GM12878 (cell line): Measurements from ENCODE around the gene ARGLU1. TPM values are rescaled to one million over a fixed set of nuclear protein-coding genes. Genes with fewer than 3 reads are reported as not detected.

Experiments
- ATAC-seq: fragments of 200-7000 bp; cut with Tn5 transposase; 3 replicates; pipeline ENCODE4 v1.9.1; 2020; ENCODE audit warnings: mild to moderate bottlenecking, moderate library complexity
- BruUV-seq: library from RNA; stranded (reverse); fragments of 400-500 nt; replicated peaks from 2 replicates; lab custom pipeline; 2021; lab: Mats Ljungman, UMichigan
- CTCF ChIA-PET: fragments of 300-600 bp; sonication (Branson Sonifier 250); formaldehyde crosslinking; extraction: SDS; loops from one replicate; lab custom pipeline; 2021; ENCODE audit warnings: inconsistent platforms; lab: Yijun Ruan, JAX
- POLR2A ChIA-PET: fragments of 350-600 bp; formaldehyde crosslinking; extraction: SDS; loops from one replicate; lab custom pipeline; 2021; ENCODE audit warnings: inconsistent platforms; lab: Charles Lee
- RAD21 ChIA-PET: fragments of 300-600 bp; sonication (Branson Sonifier 250); formaldehyde crosslinking; loops from one replicate; lab custom pipeline; 2023; ENCODE audit warnings: antibody characterized with exemption; ENCODE audit not compliant: unreplicated experiment; lab: Charles Lee
- SMC1A ChIA-PET: fragments of 300-600 bp; sonication (Branson Sonifier 250); formaldehyde crosslinking; loops from one replicate; lab custom pipeline; 2023; ENCODE audit not compliant: unreplicated experiment, uncharacterized antibody; lab: Charles Lee
- DNase-seq: peaks from one replicate; pipeline ENCODE4 v3.0.0-alpha.2; 2011; ENCODE audit warnings: low read depth, low spot score
- FAIRE-seq: peaks from 3 replicates; lab custom pipeline; 2011; peaks lifted over from hg19 to GRCh38; lab: Jason Lieb, UNC
- H2AFZ ChIP-seq: 2 replicates; pipeline ENCODE4 v1.6.0; 2011; ENCODE audit warnings: low read depth, low read length, control low read depth; ENCODE audit not compliant: control insufficient read depth
- H3K27ac ChIP-seq: 2 replicates; pipeline ENCODE4 v1.5.1; 2011; ENCODE audit warnings: control low read depth; ENCODE audit not compliant: control insufficient read depth, insufficient read depth
- H3K27me3 ChIP-seq, 2 experiments: replicated peaks in 1 of 2; 2 replicates each; pipeline versions ENCODE4 v1.6.0 to v1.6.1; 2011; ENCODE audit warnings: low read length in 1 of 2; ENCODE audit not compliant: control insufficient read depth in 2 of 2, insufficient read depth in 2 of 2
- H3K36me3 ChIP-seq, 2 experiments: 2 replicates each; pipeline ENCODE4 v1.5.1; 2011; ENCODE audit warnings: low read length in 1 of 2; ENCODE audit not compliant: control insufficient read depth in 2 of 2, insufficient read depth in 2 of 2
- H3K4me1 ChIP-seq: 2 replicates; pipeline ENCODE4 v1.6.1; 2011; ENCODE audit warnings: mild to moderate bottlenecking, low read length, moderate library complexity, mixed read lengths; ENCODE audit not compliant: control insufficient read depth, insufficient read depth
- H3K4me2 ChIP-seq: 2 replicates; pipeline ENCODE4 v1.6.0; 2011; ENCODE audit warnings: control low read depth; ENCODE audit not compliant: control insufficient read depth, insufficient read depth
- H3K4me3 ChIP-seq: fragments of 200-600 bp; sonication (generic); 2 replicates; pipeline ENCODE4 v1.5.1; 2016
- H3K79me2 ChIP-seq: 2 replicates; pipeline ENCODE4 v1.6.0; 2011; ENCODE audit warnings: low read length; ENCODE audit not compliant: control insufficient read depth, insufficient read depth
- H3K9ac ChIP-seq: 2 replicates; pipeline ENCODE4 v1.8.0; 2011; ENCODE audit warnings: low read length, control low read depth, mixed read lengths; ENCODE audit not compliant: control insufficient read depth, insufficient read depth
- H3K9me3 ChIP-seq: replicated peaks from 3 replicates; pipeline ENCODE4 v1.5.1; 2011; ENCODE audit warnings: mild to moderate bottlenecking, low read length; ENCODE audit not compliant: control insufficient read depth, insufficient read depth
- H4K20me1 ChIP-seq: 2 replicates; pipeline ENCODE4 v1.6.0; 2011; ENCODE audit not compliant: control insufficient read depth, insufficient read depth
- ATF2 ChIP-seq: IDR thresholded peaks from 2 replicates; pipeline ENCODE4 v1.6.1; 2012; ENCODE audit warnings: low read length, inconsistent platforms
- CHD2 ChIP-seq: IDR thresholded peaks from 2 replicates; pipeline ENCODE4 v1.6.1; 2011; ENCODE audit warnings: low read depth, low read length, improper control_type of control experiment, borderline replicate concordance
- ESRRA ChIP-seq: IDR thresholded peaks from 2 replicates; pipeline ENCODE4 v1.6.1; 2012; ENCODE audit warnings: mild to moderate bottlenecking, low read length, improper control_type of control experiment
- GATAD2B ChIP-seq: fragments of 450-650 bp; conservative IDR thresholded peaks from 2 replicates; pipeline ENCODE4 v1.6.1; 2017; ENCODE audit warnings: low read depth, mild to moderate bottlenecking, moderate library complexity
- KDM1A ChIP-seq: fragments of 200-600 bp; sonication (generic); IDR thresholded peaks from 2 replicates; pipeline ENCODE4 v1.6.1; 2016; ENCODE audit warnings: borderline replicate concordance
- MLLT1 ChIP-seq: fragments of 450-650 bp; IDR thresholded peaks from 2 replicates; pipeline ENCODE4 v1.6.1; 2016; ENCODE audit warnings: mild to moderate bottlenecking
- POU2F2 ChIP-seq: IDR thresholded peaks from 3 replicates; pipeline ENCODE4 v1.6.1; 2011; ENCODE audit warnings: low read depth, mild to moderate bottlenecking, low read length, borderline replicate concordance
- RB1 ChIP-seq: fragments of 450-650 bp; formaldehyde crosslinking; IDR thresholded peaks from 2 replicates; pipeline ENCODE4 v1.6.1; 2017; ENCODE audit warnings: mild to moderate bottlenecking, borderline replicate concordance
- SMC3 ChIP-seq: IDR thresholded peaks from 2 replicates; pipeline ENCODE4 v1.6.1; 2011; ENCODE audit warnings: low read length, improper control_type of control experiment, borderline replicate concordance
- ZBTB33 ChIP-seq: fragments of 450-650 bp; IDR thresholded peaks from 2 replicates; pipeline ENCODE4 v1.6.1; 2017; ENCODE audit warnings: mild to moderate bottlenecking
- WGBS: methylation state at CpG from one replicate; pipeline ENCODE4 v1.1.6; 2016; ENCODE audit warnings: low lambda C conversion rate; ENCODE audit not compliant: insufficient replicate concordance, insufficient coverage; ENCODE audit errors: missing lambda C conversion rate; 5-methylcytosine and 5-hydroxymethylcytosine counted together
- in situ Hi-C: fragments of 300-500 bp; cut with MboI; formaldehyde crosslinking; loops from 9 replicates; pipeline ENCODE4 v1.14.3; 2018; ENCODE audit warnings: mixed read lengths
- intact Hi-C: fragments of 100-400 bp; cut with micrococcal nuclease; formaldehyde crosslinking; loops from one replicate; pipeline ENCODE4 v1.14.2; 2022; ENCODE audit not compliant: unreplicated experiment
- polyA plus RNA-seq, 11 experiments: library from polyadenylated mRNA; depleted of rRNA in 4 of 11; unstranded in 6 of 11; stranded (reverse) in 5 of 11; fragments of >200 nt; fragmentation: Nextera tagmentation in 4 of 11; fragmentation: Illumina TruSeq in 1 of 11; extraction: Ambion mirVana in 4 of 11; extraction: Trizol in 1 of 11; gene quantifications; 1 replicate in 1 of 11; 2 replicates in 10 of 11; pipeline versions ENCODE4 v1.2.1 to v1.2.3, GENCODE V29; 2011 to 2016; ENCODE audit warnings: inconsistent platforms in 2 of 11, missing spikeins in 2 of 11, low read depth in 1 of 11
- total RNA-seq, 4 experiments: library from RNA; depleted of rRNA in 3 of 4; stranded (reverse); fragments of >200 nt in 3 of 4; fragmentation: Illumina TruSeq in 1 of 4; extraction: Trizol in 1 of 4; gene quantifications; 2 replicates each; pipeline versions ENCODE4 v1.2.1 to v1.2.3, GENCODE V29; 2013 to 2021
- TF ChIP-seq, protein P1 (sequence below): fragments of 450-650 bp; IDR thresholded peaks from 2 replicates; pipeline ENCODE4 v1.6.1; 2014; ENCODE audit warnings: mild to moderate bottlenecking

Gene ARGLU1
- total and polyA plus RNA-seq, 10 of the 15 experiments (the other 5 are each of a cell fraction or from before 2014, with no cell fraction given): 47.1 to 197 (median 98.3) TPM

- Histone ChIP-seq H4K20me1 (no peaks in the 10 kb centered on the region), H3K4me1 (peaks cover 3% of the 10 kb centered on the region; the same call in 1 of the 2 replicates), H2AFZ (no peak overlapping the region), H3K4me3 (no peak overlapping the region), H3K9me3 (no peaks in the 10 kb centered on the region), H3K36me3 (peaks cover 0 to 6% of the 10 kb centered on the region in 2 experiments; a peak in 2 of 4 replicates), H3K4me2 (no peak overlapping the region), H3K27me3 (peaks cover 0 to 11% of the 10 kb centered on the region in 2 experiments; a peak in 2 of 4 replicates), H3K79me2 (no peaks in the 10 kb centered on the region), H3K9ac (no peak overlapping the region), H3K27ac (no peak overlapping the region)
- POLR2A ChIA-PET: no interaction called here
- SMC1A ChIA-PET: interaction anchor here (0.8 to 3.6 kb wide), 5 partner anchors 26 to 1764 kb away, joined by 3 to 29 read pairs (median 3); no protein-coding TSS in a partner anchor
- CTCF ChIA-PET: interaction anchor here (0.6 to 3.4 kb wide), 15 partner anchors 9 to 1767 kb away, joined by 3 to 40 read pairs (median 3); no protein-coding TSS in a partner anchor
- in situ Hi-C loops (loop anchor here (5.0 to 25.0 kb wide), 2 partner anchors 455 to 1550 kb away; no protein-coding TSS in a partner anchor), intact Hi-C loops (loop anchor here (2.0 to 10.0 kb wide), 4 partner anchors 163 to 1763 kb away; no protein-coding TSS in a partner anchor)
- WGBS: 70% methylated on average over 3 of the region's 3 CpGs
- no peak for TF ChIP-seq ATF2
- TF ChIP-seq MLLT1: no peak
- TF ChIP-seq KDM1A: no peak
- no peak for TF ChIP-seq RB1
- TF ChIP-seq POU2F2: no peak
- no peak for TF ChIP-seq ZBTB33
- TF ChIP-seq SMC3: no peak
- TF ChIP-seq CHD2: no peak
- TF ChIP-seq, protein P1, sequence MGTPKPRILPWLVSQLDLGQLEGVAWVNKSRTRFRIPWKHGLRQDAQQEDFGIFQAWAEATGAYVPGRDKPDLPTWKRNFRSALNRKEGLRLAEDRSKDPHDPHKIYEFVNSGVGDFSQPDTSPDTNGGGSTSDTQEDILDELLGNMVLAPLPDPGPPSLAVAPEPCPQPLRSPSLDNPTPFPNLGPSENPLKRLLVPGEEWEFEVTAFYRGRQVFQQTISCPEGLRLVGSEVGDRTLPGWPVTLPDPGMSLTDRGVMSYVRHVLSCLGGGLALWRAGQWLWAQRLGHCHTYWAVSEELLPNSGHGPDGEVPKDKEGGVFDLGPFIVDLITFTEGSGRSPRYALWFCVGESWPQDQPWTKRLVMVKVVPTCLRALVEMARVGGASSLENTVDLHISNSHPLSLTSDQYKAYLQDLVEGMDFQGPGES: no peak
- TF ChIP-seq GATAD2B: no peak
- no peak for TF ChIP-seq ESRRA
- RAD21 ChIA-PET: interaction anchor here (0.6 to 1.8 kb wide), 4 partner anchors 44 to 1758 kb away, joined by 3 to 8 read pairs (median 3); no protein-coding TSS in a partner anchor
- no TSS peak for BruUV-seq
- no peak for ATAC-seq
- no peak for DNase-seq
- no peak for FAIRE-seq
These were observed 30.4 kb downstream of the ARGLU1 start for GRCh38 chr13:106537521-106537920.
